Peyer's patch (tissue), 4 donors: ENCODE measurements around the gene PODXL2.

ENCODE experiments used
- POLR2A ChIP-seq, 2 donors: fragments of 450-650 bp; IDR thresholded peaks; one replicate each; pipeline ENCODE4 v1.5.1; 2017; ENCODE audit warnings: antibody characterized with exemption in 2 of 2, mild to moderate bottlenecking in 2 of 2, moderate library complexity in 2 of 2
- TF ChIP-seq, protein P1 (sequence below), 6 experiments: fragments of 450-650 bp in 4 of 6; fragments of 200-600 bp in 2 of 6; sonication (generic) in 1 of 6; IDR thresholded peaks; one replicate each; pipeline ENCODE4 v1.5.1; 2017 to 2019; ENCODE audit warnings: antibody characterized with exemption in 6 of 6, mild to moderate bottlenecking in 3 of 6, moderate library complexity in 1 of 6

DNA sequence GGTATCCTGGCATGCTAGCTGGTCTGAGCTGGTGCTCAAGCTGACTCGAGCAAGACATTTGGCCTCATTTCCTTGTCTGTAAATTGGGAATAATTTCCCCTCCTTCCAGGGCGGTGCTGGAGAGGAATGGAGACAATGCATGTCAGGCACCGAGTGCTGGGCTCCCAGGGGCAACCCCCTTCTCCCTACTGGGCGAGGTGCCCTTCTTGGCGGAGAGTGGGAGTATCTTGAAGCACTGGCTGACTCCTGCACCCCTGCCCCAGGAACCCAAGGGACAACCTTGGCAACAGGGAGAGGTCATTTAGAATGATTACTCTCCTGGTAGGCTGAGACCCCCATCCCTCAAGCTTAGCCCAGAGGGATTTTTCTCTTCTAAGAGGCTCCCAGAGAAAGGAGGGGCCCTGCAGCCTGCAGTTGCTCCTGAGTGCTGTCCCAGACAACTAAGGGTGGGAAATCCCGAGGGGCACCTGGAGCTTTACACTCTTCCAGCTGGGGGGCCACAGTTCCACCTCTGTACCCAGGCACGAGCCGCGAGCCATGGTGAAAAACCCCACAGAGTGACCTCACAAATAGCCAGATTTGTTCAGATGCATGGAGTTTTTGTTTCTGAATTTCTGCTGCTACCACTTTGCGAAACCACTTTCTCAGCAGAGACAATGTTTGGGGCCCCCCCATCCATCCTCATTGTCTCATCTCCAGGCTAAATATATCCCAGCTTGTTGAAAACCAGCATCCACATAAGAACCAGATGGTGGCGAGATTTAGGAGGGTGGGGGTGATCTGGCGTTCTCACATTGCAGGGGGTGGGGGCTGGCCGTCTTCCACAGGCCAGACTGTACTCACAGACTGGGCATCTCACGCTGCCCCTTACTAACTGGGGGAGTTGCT lies 88.6 kb downstream of the PODXL2 start:
- TF ChIP-seq, protein P1, sequence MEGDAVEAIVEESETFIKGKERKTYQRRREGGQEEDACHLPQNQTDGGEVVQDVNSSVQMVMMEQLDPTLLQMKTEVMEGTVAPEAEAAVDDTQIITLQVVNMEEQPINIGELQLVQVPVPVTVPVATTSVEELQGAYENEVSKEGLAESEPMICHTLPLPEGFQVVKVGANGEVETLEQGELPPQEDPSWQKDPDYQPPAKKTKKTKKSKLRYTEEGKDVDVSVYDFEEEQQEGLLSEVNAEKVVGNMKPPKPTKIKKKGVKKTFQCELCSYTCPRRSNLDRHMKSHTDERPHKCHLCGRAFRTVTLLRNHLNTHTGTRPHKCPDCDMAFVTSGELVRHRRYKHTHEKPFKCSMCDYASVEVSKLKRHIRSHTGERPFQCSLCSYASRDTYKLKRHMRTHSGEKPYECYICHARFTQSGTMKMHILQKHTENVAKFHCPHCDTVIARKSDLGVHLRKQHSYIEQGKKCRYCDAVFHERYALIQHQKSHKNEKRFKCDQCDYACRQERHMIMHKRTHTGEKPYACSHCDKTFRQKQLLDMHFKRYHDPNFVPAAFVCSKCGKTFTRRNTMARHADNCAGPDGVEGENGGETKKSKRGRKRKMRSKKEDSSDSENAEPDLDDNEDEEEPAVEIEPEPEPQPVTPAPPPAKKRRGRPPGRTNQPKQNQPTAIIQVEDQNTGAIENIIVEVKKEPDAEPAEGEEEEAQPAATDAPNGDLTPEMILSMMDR (IDR thresholded peaks at IDR 0.05), result no peak
- TF ChIP-seq POLR2A (IDR thresholded peaks at IDR 0.05), result no peak
